ENCODE measurements around the gene MAP1LC3B. TPM values are rescaled to one million over a fixed set of nuclear protein-coding genes. Genes with fewer than 3 reads are reported as not detected.

Gene MAP1LC3B
- total RNA-seq, 1 experiment from 2014 or later = 74.7 TPM

GRCh38 chr16:87343753-87344050, 48.4 kb upstream of the MAP1LC3B start:
- Histone ChIP-seq H3K4me3 (ENCODE audit: low read depth, low read length, poor library complexity, severe bottlenecking) (no peak overlapping the region), H3K36me3 (ENCODE audit: insufficient read depth, low read length, poor library complexity, severe bottlenecking) (peaks cover 7% of the 10 kb centered on the region), H3K4me1 (ENCODE audit: insufficient read depth, low read length, poor library complexity, severe bottlenecking) (peaks cover 7% of the 10 kb centered on the region), H3K9me3 (ENCODE audit: low read depth, low read length, poor library complexity, severe bottlenecking) (no peaks in the 10 kb centered on the region), H3K27ac (ENCODE audit: low read depth, low read length, poor library complexity, severe bottlenecking) (no peak overlapping the region), H3K27me3 (replicated peaks; ENCODE audit: insufficient read depth, low read depth, low read length, poor library complexity) (no peaks in the 10 kb centered on the region)
- intact Hi-C loops (cut with micrococcal nuclease; ENCODE audit: unreplicated experiment) = no loop called here
- CTCF ChIA-PET = no interaction called here
- DNase-seq (ENCODE audit: low spot score) = no peak
- POLR2A ChIA-PET (ENCODE audit: low non-redundant PET) = no interaction called here
- no TSS peak for BruUV-seq (replicated peaks)
- TF ChIP-seq EZH2 (IDR thresholded peaks at IDR 0.05; ENCODE audit: borderline replicate concordance, low read depth, low read length, poor library complexity, severe bottlenecking) (no peak), CTCF (conservative IDR thresholded peaks at IDR 0.05; ENCODE audit: low read depth, low read length) (no peak)

- H3K27ac ChIP-seq (ENCODE audit: low read depth, low read length, poor library complexity, severe bottlenecking) = no peak overlapping the region
- ChIA-PET POLR2A (ENCODE audit: low non-redundant PET) (no interaction called here), CTCF (no interaction called here)
- TF ChIP-seq CTCF (conservative IDR thresholded peaks at IDR 0.05; ENCODE audit: low read depth, low read length) (no peak), EZH2 (IDR thresholded peaks at IDR 0.05; ENCODE audit: borderline replicate concordance, low read depth, low read length, poor library complexity, severe bottlenecking) (no peak)
- no peaks in the 10 kb centered on the region for H3K9me3 ChIP-seq (ENCODE audit: low read depth, low read length, poor library complexity, severe bottlenecking)
- intact Hi-C loops (cut with micrococcal nuclease; ENCODE audit: unreplicated experiment) = no loop called here
- no peak overlapping the region for H3K4me3 ChIP-seq (ENCODE audit: low read depth, low read length, poor library complexity, severe bottlenecking)
- no TSS peak for BruUV-seq (replicated peaks)
- H3K36me3 ChIP-seq (ENCODE audit: insufficient read depth, low read length, poor library complexity, severe bottlenecking) = peaks cover 6% of the 10 kb centered on the region
- DNase-seq (ENCODE audit: low spot score) = no peak
- H3K27me3 ChIP-seq (replicated peaks; ENCODE audit: insufficient read depth, low read depth, low read length, poor library complexity) = no peaks in the 10 kb centered on the region
- peaks cover 7% of the 10 kb centered on the region for H3K4me1 ChIP-seq (ENCODE audit: insufficient read depth, low read length, poor library complexity, severe bottlenecking)
Observed at GRCh38 chr16:87344165-87344930, 47.8 kb upstream of the MAP1LC3B start.

GRCh38 chr16:87344931-87345631, 47.1 kb upstream of the MAP1LC3B start:
- TF ChIP-seq CTCF (conservative IDR thresholded peaks at IDR 0.05; ENCODE audit: low read depth, low read length) = no peak
- no peak for TF ChIP-seq EZH2 (IDR thresholded peaks at IDR 0.05; ENCODE audit: borderline replicate concordance, low read depth, low read length, poor library complexity, severe bottlenecking)
- H3K4me3 ChIP-seq (ENCODE audit: low read depth, low read length, poor library complexity, severe bottlenecking) = no peak overlapping the region
- ChIA-PET CTCF (no interaction called here), POLR2A (ENCODE audit: low non-redundant PET) (no interaction called here)
- no peaks in the 10 kb centered on the region for H3K27me3 ChIP-seq (replicated peaks; ENCODE audit: insufficient read depth, low read depth, low read length, poor library complexity)
- peak overlapping the region; percentile 59 for H3K27ac ChIP-seq (ENCODE audit: low read depth, low read length, poor library complexity, severe bottlenecking)
- intact Hi-C loops (cut with micrococcal nuclease; ENCODE audit: unreplicated experiment) = no loop called here
- H3K4me1 ChIP-seq (ENCODE audit: insufficient read depth, low read length, poor library complexity, severe bottlenecking) = peaks cover 7% of the 10 kb centered on the region
- no TSS peak for BruUV-seq (replicated peaks)
- H3K9me3 ChIP-seq (ENCODE audit: low read depth, low read length, poor library complexity, severe bottlenecking) = no peaks in the 10 kb centered on the region
- H3K36me3 ChIP-seq (ENCODE audit: insufficient read depth, low read length, poor library complexity, severe bottlenecking) = peaks cover 4% of the 10 kb centered on the region
- DNase-seq (ENCODE audit: low spot score) = peak; percentile 37

Measured in A673 (cell line).